DOHH2 (cell line): ENCODE measurements around the gene AKAIN1.

Source experiments
- H3F3A ChIP-seq: fragments of 200-600 bp; sonication (generic), shearing (Covaris generic); 2 replicates; pipeline ENCODE4 v1.6.0; 2016; ENCODE audit warnings: antibody characterized with exemption, mild to moderate bottlenecking; ENCODE audit not compliant: control insufficient read depth, insufficient read depth
- H3K27ac ChIP-seq: fragments of 200-600 bp; sonication (generic); 2 replicates; pipeline ENCODE4 v1.5.1; 2014; ENCODE audit warnings: low read depth, mild to moderate bottlenecking, low read length, moderate library complexity
- H3K27me3 ChIP-seq: fragments of 200-600 bp; sonication (generic); 2 replicates; pipeline ENCODE4 v1.6.1; 2014; ENCODE audit warnings: mild to moderate bottlenecking, low read length, mixed read lengths; ENCODE audit not compliant: control insufficient read depth
- H3K36me3 ChIP-seq: fragments of 200-600 bp; sonication (generic); 2 replicates; pipeline ENCODE4 v1.6.1; 2014; ENCODE audit warnings: mild to moderate bottlenecking, low read length, moderate library complexity, mixed read lengths; ENCODE audit not compliant: control insufficient read depth
- H3K4me1 ChIP-seq: fragments of 200-600 bp; sonication (generic); 2 replicates; pipeline ENCODE4 v1.6.1; 2014; ENCODE audit warnings: mild to moderate bottlenecking, low read length, mixed read lengths; ENCODE audit not compliant: control insufficient read depth
- H3K4me2 ChIP-seq: fragments of 200-600 bp; sonication (generic); 2 replicates; pipeline ENCODE4 v1.6.0; 2014; ENCODE audit warnings: mild to moderate bottlenecking, low read length, moderate library complexity
- H3K4me3 ChIP-seq: fragments of 200-600 bp; sonication (generic); 2 replicates; pipeline ENCODE4 v1.5.1; 2014; ENCODE audit warnings: mild to moderate bottlenecking, low read length, mixed read lengths
- H3K79me2 ChIP-seq: fragments of 200-600 bp; sonication (generic); 2 replicates; pipeline ENCODE4 v1.6.1; 2014; ENCODE audit warnings: mild to moderate bottlenecking, low read length, mixed read lengths; ENCODE audit not compliant: control insufficient read depth
- H3K9me2 ChIP-seq: fragments of 200-600 bp; sonication (generic); replicated peaks from 2 replicates; pipeline ENCODE4 v1.6.1; 2014; ENCODE audit warnings: mild to moderate bottlenecking, low read length, mixed read lengths; ENCODE audit not compliant: control insufficient read depth
- H3K9me3 ChIP-seq: fragments of 200-600 bp; sonication (generic); 2 replicates; pipeline ENCODE4 v1.6.1; 2014; ENCODE audit warnings: antibody characterized with exemption, low read length, mixed read lengths; ENCODE audit not compliant: control insufficient read depth, insufficient read depth
- H4K20me1 ChIP-seq: fragments of 200-600 bp; sonication (generic); 2 replicates; pipeline ENCODE4 v1.6.0; 2014; ENCODE audit warnings: low read depth, mild to moderate bottlenecking, antibody characterized with exemption, low read length, moderate library complexity; ENCODE audit not compliant: control insufficient read depth, insufficient read depth
- EZH2phosphoT487 ChIP-seq: fragments of 200-600 bp; sonication (generic); IDR thresholded peaks from 2 replicates; pipeline ENCODE4 v1.6.1; 2017; ENCODE audit warnings: borderline replicate concordance, mild to moderate bottlenecking, antibody characterized with exemption, low read length, moderate library complexity, mixed read lengths
- TF ChIP-seq, protein P1 (sequence below): fragments of 200-600 bp; sonication (generic); IDR thresholded peaks from one replicate; pipeline ENCODE4 v1.5.1; 2014; ENCODE audit warnings: antibody characterized with exemption, mild to moderate bottlenecking, low read depth, low read length; ENCODE audit not compliant: poor library complexity, severe bottlenecking

AKAIN1 gene

DNA sequence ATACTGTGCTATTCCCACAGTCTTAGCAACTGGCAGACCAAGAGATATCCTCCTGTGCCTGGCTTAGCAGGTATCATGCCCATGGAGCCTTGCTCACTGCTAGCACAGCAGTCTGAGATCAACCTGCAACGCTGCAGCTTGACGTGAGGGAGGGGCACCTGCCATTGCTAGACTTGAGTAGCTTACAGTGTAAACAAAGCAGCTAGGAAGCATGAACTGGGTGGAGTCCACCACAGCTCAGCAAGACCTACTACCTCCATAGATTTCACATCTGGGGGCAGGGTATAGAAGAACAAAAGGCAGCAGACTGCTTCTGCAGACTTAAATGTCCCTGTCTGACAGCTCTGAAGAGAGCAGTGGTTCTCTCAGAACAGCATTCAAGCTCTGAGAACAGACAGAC lies 74.8 kb downstream of the AKAIN1 start:
- TF ChIP-seq, protein P1, sequence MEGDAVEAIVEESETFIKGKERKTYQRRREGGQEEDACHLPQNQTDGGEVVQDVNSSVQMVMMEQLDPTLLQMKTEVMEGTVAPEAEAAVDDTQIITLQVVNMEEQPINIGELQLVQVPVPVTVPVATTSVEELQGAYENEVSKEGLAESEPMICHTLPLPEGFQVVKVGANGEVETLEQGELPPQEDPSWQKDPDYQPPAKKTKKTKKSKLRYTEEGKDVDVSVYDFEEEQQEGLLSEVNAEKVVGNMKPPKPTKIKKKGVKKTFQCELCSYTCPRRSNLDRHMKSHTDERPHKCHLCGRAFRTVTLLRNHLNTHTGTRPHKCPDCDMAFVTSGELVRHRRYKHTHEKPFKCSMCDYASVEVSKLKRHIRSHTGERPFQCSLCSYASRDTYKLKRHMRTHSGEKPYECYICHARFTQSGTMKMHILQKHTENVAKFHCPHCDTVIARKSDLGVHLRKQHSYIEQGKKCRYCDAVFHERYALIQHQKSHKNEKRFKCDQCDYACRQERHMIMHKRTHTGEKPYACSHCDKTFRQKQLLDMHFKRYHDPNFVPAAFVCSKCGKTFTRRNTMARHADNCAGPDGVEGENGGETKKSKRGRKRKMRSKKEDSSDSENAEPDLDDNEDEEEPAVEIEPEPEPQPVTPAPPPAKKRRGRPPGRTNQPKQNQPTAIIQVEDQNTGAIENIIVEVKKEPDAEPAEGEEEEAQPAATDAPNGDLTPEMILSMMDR, result no peak
- H3F3A ChIP-seq, result no peaks in the 10 kb centered on the region
- no peak overlapping the region for H3K4me2 ChIP-seq
- no peaks in the 10 kb centered on the region for H3K27me3 ChIP-seq
- H3K36me3 ChIP-seq, result no peaks in the 10 kb centered on the region
- H4K20me1 ChIP-seq, result no peaks in the 10 kb centered on the region
- H3K4me3 ChIP-seq, result no peak overlapping the region
- H3K4me1 ChIP-seq, result no peaks in the 10 kb centered on the region
- H3K79me2 ChIP-seq, result no peaks in the 10 kb centered on the region
- no peak overlapping the region for H3K27ac ChIP-seq
- peaks cover 5% of the 10 kb centered on the region; the same call in 1 of the 2 replicates for H3K9me3 ChIP-seq
- no peaks in the 10 kb centered on the region for H3K9me2 ChIP-seq

DNA sequence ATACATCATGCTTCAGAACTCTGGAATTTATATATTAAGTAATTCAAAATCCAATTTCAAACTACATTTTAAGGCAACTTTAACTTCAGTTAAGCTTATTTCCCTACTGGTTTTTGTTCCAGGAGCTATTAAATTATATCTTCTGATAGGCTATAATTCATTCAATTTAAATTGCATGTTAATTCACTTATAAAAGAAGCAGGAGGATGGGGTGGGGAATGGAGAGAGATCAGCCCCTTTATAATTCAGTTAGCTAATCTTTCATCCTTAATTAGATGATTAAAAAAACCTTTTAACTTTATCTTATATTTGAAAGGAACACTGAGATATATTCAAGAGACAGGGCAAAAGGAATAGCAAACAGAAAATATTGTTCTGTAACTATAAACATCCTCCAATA lies 86.8 kb downstream of the AKAIN1 start:
- Histone ChIP-seq H3K36me3 (no peaks in the 10 kb centered on the region), H3K79me2 (no peaks in the 10 kb centered on the region), H3K9me2 (no peaks in the 10 kb centered on the region), H3K4me2 (no peak overlapping the region), H3K9me3 (no peaks in the 10 kb centered on the region), H3K4me1 (no peaks in the 10 kb centered on the region), H3K27me3 (no peaks in the 10 kb centered on the region), H3F3A (no peaks in the 10 kb centered on the region), H4K20me1 (no peaks in the 10 kb centered on the region), H3K27ac (no peak overlapping the region), H3K4me3 (no peak overlapping the region)
- TF ChIP-seq EZH2phosphoT487, result no peak
- TF ChIP-seq, protein P1, result no peak

DNA sequence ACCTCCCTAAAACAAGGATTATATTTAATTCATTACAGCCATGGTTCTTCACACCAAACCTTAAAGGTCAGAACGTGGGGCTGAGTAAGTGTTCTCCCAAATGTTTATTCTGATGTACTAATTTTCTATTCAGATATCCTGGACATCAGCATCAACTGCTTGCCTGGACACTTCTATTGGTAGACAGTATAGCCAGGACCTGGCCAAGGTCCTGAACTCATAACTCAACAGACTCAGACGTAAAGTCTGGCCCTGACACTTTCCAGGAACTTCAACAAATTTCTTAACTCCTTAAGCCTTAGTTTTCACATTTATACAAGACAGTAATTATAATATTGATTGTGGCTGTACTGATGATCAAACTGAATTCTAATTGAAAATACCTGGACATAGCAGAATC lies 89.1 kb downstream of the AKAIN1 start:
- H3K79me2 ChIP-seq, result no peaks in the 10 kb centered on the region
- no peaks in the 10 kb centered on the region for H3F3A ChIP-seq

More for the DNA sequence above, 89.1 kb downstream of the AKAIN1 start:
- peaks cover 4% of the 10 kb centered on the region; the same call in 1 of the 2 replicates for H3K27me3 ChIP-seq
- no peak overlapping the region for H3K27ac ChIP-seq
- H3K4me2 ChIP-seq, result no peak overlapping the region
- H3K36me3 ChIP-seq, result no peaks in the 10 kb centered on the region
- TF ChIP-seq EZH2phosphoT487, result no peak
- TF ChIP-seq, protein P1, result no peak
- no peaks in the 10 kb centered on the region for H3K9me3 ChIP-seq
- no peak overlapping the region for H3K4me3 ChIP-seq
- no peaks in the 10 kb centered on the region for H4K20me1 ChIP-seq
- H3K4me1 ChIP-seq, result no peaks in the 10 kb centered on the region
- no peaks in the 10 kb centered on the region for H3K9me2 ChIP-seq
